ENCODE results near the gene VTI1A.

GRCh38 chr10:112739592-112740353 is 292.8 kb downstream of the VTI1A start:
- TF ChIP-seq EZH2phosphoT487 (IDR thresholded peaks at IDR 0.05; ENCODE audit: borderline replicate concordance) (no peak), CTCF (conservative IDR thresholded peaks at IDR 0.05; ENCODE audit: low read length) (no peak)

Measured in Loucy (cell line).